GM18870 (cell line): ENCODE results near the gene SAMSN1.

ENCODE experiments used
- ATAC-seq: cut with Tn5 transposase; IDR thresholded peaks from one replicate; pipeline ENCODE4 v1.9.1; 2021; ENCODE audit warnings: moderate library complexity; ENCODE audit not compliant: unreplicated experiment

The SAMSN1 gene

DNA sequence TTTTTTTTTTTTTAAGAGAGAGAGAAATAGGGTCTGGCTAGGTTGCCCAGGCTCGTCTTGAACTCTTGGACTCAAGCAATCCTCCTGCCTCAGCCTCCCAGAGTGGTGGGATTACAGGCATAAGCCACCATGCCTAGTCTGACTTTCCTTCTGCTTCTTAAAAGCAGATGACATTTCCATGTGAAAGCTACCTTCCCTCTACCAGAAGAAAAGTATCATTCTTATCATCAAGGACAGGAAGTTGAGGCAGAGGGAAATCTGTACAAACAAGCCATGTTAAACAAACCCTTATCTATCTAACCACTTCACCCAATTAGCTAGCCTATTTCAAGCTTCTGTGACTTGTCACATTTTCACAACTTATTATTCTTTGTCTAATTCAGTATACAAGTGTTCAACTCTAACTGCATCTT is 54.8 kb downstream of the SAMSN1 start:
- ATAC-seq: no peak

DNA sequence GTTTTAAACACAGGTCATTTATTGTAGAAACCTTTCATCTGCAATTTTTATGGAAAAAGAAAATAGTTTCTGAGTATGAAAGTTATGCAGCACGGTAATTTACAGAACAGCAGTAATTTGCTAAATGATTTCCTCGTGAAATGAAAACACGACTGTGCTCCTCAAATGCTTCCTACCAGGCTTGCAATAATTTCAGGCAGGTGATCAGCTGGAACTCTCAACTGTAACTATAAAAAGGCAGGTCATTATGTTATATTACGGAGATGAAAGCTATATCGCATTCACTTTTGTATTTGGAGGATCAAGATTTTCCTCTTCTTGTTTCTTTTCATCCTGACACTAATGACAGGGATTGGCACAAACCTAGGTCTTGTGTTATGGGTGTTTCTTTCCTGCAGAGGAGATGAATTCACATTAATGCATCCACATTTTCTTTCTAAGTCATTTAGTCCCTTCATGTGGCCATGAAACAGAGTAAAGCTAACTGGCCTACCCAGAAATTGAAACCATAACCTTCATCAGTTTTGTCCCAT is 57.4 kb downstream of the SAMSN1 start:
- ATAC-seq: no peak

- no peak for ATAC-seq
Measured at GRCh38 chr21:14487490-14488432, 58.4 kb downstream of the SAMSN1 start.

DNA sequence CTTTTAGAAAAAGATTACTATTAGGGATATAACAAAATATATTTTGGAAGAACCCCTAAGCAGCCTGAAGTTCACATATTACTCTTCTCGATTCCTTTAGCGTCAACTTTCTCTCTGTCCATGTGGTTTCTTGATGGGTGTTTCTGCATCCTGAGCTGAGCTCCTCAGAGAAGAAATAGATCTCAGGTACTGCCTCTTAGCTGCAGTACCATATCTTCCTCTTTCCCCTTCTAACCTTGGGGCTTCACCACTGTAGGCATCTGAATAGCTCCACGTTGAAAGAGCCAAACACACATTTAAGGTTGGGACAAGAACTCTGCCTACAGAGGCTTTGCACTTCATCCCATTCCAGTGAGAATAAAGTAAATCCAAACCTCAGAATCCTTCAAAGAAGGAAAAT is 59.2 kb downstream of the SAMSN1 start:
- ATAC-seq: no peak

DNA sequence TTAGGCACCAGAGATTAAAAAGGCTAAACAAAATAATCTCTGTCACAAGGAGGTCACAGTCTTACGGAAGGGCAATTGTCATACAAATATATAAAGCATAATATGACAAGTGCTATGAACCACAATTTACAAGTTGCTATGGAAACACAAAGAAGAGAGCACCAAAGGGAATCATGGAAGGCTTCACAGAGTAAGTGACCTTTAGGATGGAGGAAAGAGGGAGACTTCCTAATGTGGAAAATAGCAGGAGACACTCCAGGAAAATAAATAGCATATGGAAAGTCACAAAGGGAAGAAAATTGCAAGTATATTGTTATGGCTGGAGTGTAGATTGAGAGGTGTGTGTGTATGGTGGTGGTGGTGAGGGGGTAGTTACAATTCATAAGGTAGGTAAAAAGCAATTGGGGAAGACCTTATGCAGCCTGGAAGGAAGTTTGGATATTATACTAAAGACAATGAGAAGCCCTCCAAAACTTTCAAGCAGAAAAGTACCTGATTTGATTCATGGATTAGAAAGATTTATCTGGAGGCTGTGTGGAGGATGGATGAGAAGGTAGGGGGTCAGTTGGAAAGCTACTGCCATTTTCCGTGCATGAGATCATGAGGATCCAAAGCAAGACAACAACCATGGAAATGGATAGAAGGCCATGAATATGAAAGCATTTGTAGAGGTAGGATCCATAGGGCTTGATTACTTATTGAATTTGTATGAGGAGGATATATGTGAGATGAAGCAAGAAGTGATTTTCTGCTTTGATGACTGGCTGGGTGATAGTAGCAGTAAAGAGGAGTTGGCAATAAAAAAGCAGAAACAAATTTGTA is 61.7 kb downstream of the SAMSN1 start:
- ATAC-seq: no peak

DNA sequence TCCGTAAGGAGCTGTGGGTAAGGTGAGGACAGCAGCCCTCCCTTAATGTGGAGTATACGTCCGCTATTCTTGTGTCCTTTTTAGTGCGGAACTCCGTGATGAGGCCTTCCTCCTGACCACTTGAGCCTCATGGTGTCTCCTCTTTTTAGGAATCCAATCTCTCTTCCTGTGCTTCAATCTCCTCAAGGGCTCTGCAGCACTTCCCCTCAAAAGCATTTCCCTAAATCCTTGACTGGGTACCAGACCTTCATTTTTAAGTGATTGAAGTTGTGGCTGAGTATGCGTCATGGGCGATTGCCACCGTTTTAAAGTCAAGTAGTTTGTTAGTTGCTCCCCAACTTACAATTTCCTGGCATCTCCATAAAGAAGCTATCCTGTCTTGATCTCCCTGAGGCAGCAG is 62.8 kb downstream of the SAMSN1 start:
- ATAC-seq: no peak

DNA sequence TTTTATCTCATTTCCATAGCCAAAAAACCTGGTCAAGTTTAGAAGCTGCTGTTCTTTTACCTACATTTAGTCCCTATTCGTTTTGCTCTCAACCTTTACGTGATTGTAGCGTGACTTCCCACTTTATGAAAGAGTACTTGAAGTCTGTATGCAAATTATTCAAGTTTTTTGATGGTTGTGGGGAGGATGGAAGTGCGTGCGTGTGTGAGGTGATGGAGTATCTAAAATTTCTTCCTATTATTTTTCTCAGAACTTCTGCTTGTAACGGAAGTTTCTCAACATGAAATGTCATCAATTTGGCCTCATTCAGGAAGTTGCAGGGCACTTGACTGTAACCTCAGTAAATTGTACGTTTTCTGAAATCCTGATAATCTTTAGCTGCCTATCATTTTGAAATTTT is 64.0 kb downstream of the SAMSN1 start:
- ATAC-seq: no peak

- no peak for ATAC-seq
Measured at GRCh38 chr21:14480411-14481031, 65.6 kb downstream of the SAMSN1 start.

DNA sequence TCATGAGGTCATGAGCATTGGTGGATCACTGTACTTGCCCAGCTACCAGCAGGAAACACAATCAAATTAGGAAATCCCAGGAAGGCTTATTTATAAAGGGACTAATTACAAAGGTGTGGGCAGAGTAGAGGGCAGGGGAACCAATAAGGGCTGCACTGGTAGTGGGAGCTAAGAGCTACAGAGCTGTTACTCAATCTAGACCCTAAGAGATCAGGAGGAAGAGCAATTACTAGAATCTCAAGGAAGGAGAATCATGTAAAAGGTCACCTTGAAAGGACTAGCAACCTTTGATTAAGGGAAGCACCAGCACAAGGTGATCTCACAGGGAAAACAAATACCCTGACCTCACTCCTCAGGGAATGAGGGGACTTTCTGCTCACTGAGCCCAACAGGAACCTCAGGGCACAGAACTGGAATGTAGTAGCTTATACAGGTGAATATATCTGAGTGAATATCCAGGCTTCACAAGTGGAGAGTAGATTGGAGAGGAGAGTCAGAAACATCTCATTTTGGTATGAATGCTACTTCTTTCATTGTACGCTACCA is 66.8 kb downstream of the SAMSN1 start:
- no peak for ATAC-seq

GRCh38 chr21:14477841-14478240 is 68.3 kb downstream of the SAMSN1 start:
- ATAC-seq: no peak

DNA sequence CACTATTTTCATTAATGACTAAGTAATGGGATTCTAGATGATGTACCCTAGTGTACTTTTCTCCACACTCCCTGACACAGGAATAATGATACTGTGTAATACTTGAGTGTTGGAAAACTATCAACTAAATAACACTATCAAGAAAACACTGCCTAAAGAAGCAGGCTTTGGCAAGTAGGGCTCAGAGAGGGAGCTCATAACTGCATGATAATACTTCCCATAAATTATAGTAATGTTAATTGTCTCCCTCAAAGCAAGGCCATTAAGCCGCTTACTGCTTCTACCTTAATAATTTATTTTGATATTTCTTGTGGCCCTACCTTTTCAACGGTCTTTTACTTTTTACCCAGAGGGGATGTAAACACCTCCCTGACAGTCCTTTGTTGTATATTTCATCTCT is 69.0 kb downstream of the SAMSN1 start:
- no peak for ATAC-seq

DNA sequence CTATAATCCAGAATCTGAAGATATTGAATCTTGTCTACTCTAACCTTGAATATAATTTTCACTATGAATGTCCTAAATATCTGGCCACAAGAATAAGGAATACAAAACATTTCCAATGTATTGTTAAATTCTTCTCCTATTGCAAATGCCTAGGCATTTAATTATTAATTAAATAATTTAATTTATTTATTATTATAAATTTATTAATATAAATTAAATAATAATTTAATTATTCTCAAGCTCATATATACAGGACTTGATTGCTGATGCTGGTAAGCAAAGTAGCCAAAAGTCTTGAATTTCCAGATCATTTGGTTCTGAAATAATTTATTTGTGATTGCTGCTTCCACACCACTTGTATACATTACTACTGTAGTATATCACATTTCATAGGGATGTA is 71.1 kb downstream of the SAMSN1 start:
- no peak for ATAC-seq

DNA sequence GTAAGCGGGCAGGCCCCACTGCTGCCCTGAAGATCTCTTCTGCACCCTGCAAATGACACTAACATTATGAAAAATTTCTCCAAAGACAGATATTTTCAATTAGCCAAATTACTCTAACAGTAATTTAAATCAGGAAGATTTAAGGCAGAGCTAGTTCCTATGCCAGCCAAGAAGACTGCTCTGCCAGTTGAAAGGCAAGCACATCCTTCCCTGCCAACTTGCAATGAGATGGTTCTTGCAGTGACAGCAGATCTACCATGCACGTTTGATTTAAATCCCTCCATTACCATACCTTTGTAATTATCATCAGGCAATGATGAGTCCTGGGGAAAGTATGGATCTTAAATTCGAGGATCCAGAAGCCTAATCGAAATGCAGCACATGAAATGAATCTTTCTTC is 76.5 kb downstream of the SAMSN1 start:
- no peak for ATAC-seq

DNA sequence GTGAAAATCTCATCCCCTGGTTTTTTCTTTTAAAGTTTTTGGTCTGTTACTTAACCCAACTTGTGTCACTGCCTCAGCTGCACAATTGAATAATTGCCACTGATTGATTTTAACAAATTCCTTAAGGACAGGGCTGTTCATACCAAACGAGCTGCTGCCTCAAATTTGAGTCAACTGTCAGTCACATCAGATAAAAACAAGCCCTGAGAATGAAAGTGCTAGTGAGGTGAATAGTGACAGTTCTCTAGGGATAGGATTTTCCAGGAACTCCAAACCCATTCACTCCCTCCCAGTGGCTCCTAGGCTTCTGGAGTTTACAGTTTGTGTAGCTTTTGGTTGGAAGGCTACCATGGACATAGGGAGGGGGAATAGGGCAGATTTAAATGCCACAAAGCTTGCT is 79.4 kb downstream of the SAMSN1 start:
- ATAC-seq: no peak

DNA sequence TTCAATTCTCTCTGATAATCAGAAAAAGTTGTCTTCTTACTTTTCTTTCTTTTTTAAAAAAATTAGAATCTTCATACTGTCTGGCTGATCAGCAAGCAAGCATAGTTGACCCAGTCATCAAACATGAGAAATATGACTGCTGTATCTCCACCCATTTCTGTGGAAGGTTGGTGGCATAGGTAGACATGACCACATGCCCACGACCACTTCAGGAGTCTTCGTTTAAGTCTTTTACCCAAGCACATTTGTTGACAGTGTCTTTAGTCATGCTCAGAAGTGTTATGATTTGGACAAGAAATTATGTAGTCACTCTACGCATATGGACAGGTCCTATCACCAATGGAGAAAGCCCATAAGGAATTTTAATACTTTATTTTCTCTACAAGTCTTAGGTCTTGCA is 88.4 kb downstream of the SAMSN1 start:
- no peak for ATAC-seq

DNA sequence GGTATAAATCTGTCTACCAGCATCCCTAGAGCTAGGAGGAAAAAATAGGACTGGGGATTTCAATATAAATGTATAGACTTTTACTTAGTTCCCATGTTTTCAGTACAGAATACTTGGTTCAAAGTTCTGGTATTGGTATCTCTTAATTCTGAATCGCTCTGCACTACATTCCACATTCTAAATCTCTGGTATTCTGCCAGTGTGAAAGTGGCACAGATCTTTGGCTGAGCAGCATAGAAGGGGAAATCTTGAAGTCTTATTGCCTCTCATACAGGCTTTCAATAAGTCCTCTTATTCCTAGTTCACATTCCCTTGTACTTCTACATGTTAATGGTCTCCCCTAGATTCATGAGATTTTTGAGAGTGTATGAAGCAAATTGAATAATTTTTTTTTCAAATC is 89.2 kb downstream of the SAMSN1 start:
- ATAC-seq: no peak

GRCh38 chr21:14454016-14455009 is 91.8 kb downstream of the SAMSN1 start:
- peak; percentile 83 for ATAC-seq

- peak; percentile 88 for ATAC-seq
Measured at GRCh38 chr21:14453339-14454015, 92.6 kb downstream of the SAMSN1 start.

DNA sequence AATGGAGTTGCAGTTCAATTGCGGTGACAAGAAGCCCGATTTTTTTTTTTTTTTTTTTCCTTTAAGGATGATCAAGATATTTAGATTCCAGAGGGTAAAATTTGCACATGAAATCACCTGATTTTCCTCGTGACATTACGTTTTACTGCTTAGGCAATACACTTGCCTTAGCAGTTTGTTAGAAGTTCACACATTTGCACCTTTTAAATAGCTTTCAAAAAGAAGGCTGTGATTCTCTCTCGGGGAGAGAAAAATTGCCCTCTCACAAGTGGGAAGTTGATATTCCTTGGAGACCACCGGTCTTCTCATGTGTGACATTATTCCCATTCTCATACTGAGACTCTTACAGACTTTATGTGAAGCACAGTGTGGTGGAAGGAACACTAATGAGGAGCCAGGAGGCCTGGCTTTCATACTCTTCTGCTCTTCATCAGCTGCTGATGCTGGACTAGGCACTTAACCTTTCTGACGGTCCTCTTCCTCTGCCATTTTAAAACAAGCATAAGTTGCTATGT is 93.3 kb downstream of the SAMSN1 start:
- peak; percentile 1 for ATAC-seq
